ENCODE data around the gene DIP2B.

GRCh38 chr12:50514526-50515276 is 9.9 kb downstream of the DIP2B start:
- no peak for TF ChIP-seq CTCF (IDR thresholded peaks at IDR 0.05)
- no peak for TF ChIP-seq POLR2A (IDR thresholded peaks at IDR 0.05)
- no peak for TF ChIP-seq EP300 (IDR thresholded peaks at IDR 0.05)

All from ovary (tissue), 3 donors.